H1 (cell line): ENCODE measurements around the gene ACTL6A. TPM values are rescaled to one million over a fixed set of nuclear protein-coding genes. Genes with fewer than 3 reads are reported as not detected.

Source experiments
- ATF3 ChIP-seq: IDR thresholded peaks from 2 replicates; pipeline ENCODE4 v1.6.1; 2011; ENCODE audit warnings: low read depth, mild to moderate bottlenecking, low read length; ENCODE audit not compliant: insufficient read depth
- CBX8 ChIP-seq: fragments of 300-800, 300-1000 bp; sonication (generic); IDR thresholded peaks from 2 replicates; pipeline ENCODE4 v1.7.1; 2016; ENCODE audit warnings: low read depth, low read length, borderline replicate concordance
- CEBPB ChIP-seq: IDR thresholded peaks from 2 replicates; pipeline ENCODE4 v1.6.1; 2012; ENCODE audit warnings: low read depth, low read length
- CHD2 ChIP-seq: IDR thresholded peaks from 2 replicates; pipeline ENCODE4 v1.6.1; 2012; ENCODE audit warnings: low read length, improper control_type of control experiment
- CTBP2 ChIP-seq: IDR thresholded peaks from 2 replicates; pipeline ENCODE4 v1.7.0; 2011; ENCODE audit warnings: borderline replicate concordance, mild to moderate bottlenecking, moderate library complexity, mixed read lengths, low read length; ENCODE audit not compliant: insufficient read depth, insufficient read length
- EGR1 ChIP-seq: IDR thresholded peaks from 2 replicates; pipeline ENCODE4 v1.6.1; 2011; ENCODE audit warnings: low read depth, low read length, borderline replicate concordance
- GABPA ChIP-seq: IDR thresholded peaks from 2 replicates; pipeline ENCODE4 v1.6.1; 2011; ENCODE audit warnings: mild to moderate bottlenecking, low read length, moderate library complexity, borderline replicate concordance; ENCODE audit not compliant: insufficient read depth
- HDAC2 ChIP-seq, 2 experiments: fragments of 300-600 bp in 1 of 2; sonication (generic) in 1 of 2; IDR thresholded peaks; 2 replicates each; pipeline ENCODE4 v1.6.1; 2011 to 2012; ENCODE audit warnings: low read depth in 2 of 2, low read length in 2 of 2, mild to moderate bottlenecking in 2 of 2, moderate library complexity in 2 of 2, borderline replicate concordance in 1 of 2, inconsistent platforms in 1 of 2
- MAFK ChIP-seq: IDR thresholded peaks from 2 replicates; pipeline ENCODE4 v1.6.1; 2012; ENCODE audit warnings: low read depth, mild to moderate bottlenecking, improper control_type of control experiment, low read length
- POLR2A ChIP-seq, 2 experiments: IDR thresholded peaks; 1 replicate in 1 of 2; 2 replicates in 1 of 2; pipeline ENCODE4 v1.6.1; 2011; ENCODE audit warnings: low read depth in 2 of 2, low read length in 2 of 2, mild to moderate bottlenecking in 2 of 2; ENCODE audit errors: control extremely low read depth in 1 of 2
- RBBP5 ChIP-seq: IDR thresholded peaks from 2 replicates; pipeline ENCODE4 v1.7.1; 2012; ENCODE audit warnings: low read depth, mild to moderate bottlenecking, inconsistent platforms, low read length, moderate library complexity, borderline replicate concordance
- RFX5 ChIP-seq: IDR thresholded peaks from 2 replicates; pipeline ENCODE4 v1.6.1; 2011; ENCODE audit warnings: low read depth, low read length, improper control_type of control experiment, borderline replicate concordance
- SP1 ChIP-seq: IDR thresholded peaks from 2 replicates; pipeline ENCODE4 v1.6.1; 2011; ENCODE audit warnings: low read depth, low read length
- SP2 ChIP-seq: IDR thresholded peaks from 2 replicates; pipeline ENCODE4 v1.6.1; 2012; ENCODE audit warnings: mild to moderate bottlenecking, low read length, inconsistent platforms
- SP4 ChIP-seq: IDR thresholded peaks from 2 replicates; pipeline ENCODE4 v1.6.1; 2012; ENCODE audit warnings: low read length, inconsistent platforms
- TAF1 ChIP-seq: IDR thresholded peaks from 2 replicates; pipeline ENCODE4 v1.6.1; 2011; ENCODE audit warnings: mild to moderate bottlenecking, low read depth, low read length
- TBP ChIP-seq: IDR thresholded peaks from 2 replicates; pipeline ENCODE4 v1.6.1; 2011; ENCODE audit warnings: low read depth, low read length, improper control_type of control experiment
- TCF12 ChIP-seq: IDR thresholded peaks from 2 replicates; pipeline ENCODE4 v1.6.1; 2011; ENCODE audit warnings: low read depth, mild to moderate bottlenecking, low read length
- TEAD4 ChIP-seq: IDR thresholded peaks from 2 replicates; pipeline ENCODE4 v1.6.1; 2012; ENCODE audit warnings: low read depth, low read length, inconsistent platforms, mixed read lengths
- YY1 ChIP-seq: IDR thresholded peaks from 2 replicates; pipeline ENCODE4 v1.6.1; 2011; ENCODE audit warnings: low read depth, mild to moderate bottlenecking, low read length
- polyA plus RNA-seq, 7 experiments: library from polyadenylated mRNA; depleted of rRNA in 3 of 7; stranded (reverse) in 5 of 7; unstranded in 2 of 7; fragments of >200 nt in 5 of 7; fragments of 200-250 nt in 2 of 7; gene quantifications; 1 replicate in 5 of 7; 2 replicates in 1 of 7; 4 replicates in 1 of 7; pipeline versions ENCODE4 v1.2.1 to v1.2.3, GENCODE V29; 2011 to 2013; ENCODE audit warnings: missing spikeins in 2 of 7, mixed read lengths in 2 of 7
- total RNA-seq: library from RNA; stranded (reverse); fragmentation: NEBNext Ultra II Directional; extraction: Animal tissue kit (Norgen Biotek cat#: 25700); gene quantifications from 2 replicates; pipeline ENCODE4 v1.2.1, GENCODE V29; 2021

ACTL6A gene
- total and polyA plus RNA-seq, 2 of the 8 experiments (the other 6 are each of a cell fraction or from before 2014, with no cell fraction given) = 76.9 to 99.5 TPM

DNA sequence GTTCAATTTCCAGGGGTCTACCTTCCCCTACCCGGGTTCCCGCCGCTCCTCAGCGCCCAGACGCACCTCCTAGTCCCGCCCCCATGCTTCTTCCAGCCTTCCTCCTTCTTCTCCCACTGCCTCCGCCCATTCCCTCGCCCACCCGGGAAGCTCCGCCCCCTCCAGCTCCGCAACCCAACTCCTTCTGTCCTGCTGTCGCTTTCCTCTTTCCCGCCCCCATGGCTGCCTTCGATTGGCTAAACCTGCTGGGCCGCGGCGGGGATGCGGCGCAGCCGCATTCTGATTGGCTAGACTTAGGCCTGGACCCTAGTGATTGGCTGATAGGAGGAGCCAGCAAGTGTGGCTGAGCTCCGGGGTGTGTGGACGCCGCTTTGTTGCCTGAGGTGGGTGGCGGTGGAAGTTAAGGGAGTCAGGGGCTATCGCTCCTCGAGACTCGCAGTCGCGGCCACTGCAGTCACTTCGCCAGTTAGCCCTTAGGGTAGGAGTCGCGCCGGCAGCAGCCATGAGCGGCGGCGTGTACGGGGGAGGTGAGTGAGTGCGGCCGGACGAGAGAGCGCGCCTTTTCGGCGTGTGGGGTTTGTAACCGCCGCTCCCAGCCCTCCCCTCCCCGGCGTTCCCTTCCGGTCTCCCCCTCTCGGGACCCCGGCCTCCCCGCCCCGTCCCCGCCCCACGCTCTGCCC is at the start of gene ACTL6A (continued):
- TF ChIP-seq TBP = peak; percentile 87
- TF ChIP-seq SP2 = peak; percentile 88
- no peak for TF ChIP-seq CTBP2
- TF ChIP-seq SP4 = no peak
- TF ChIP-seq CHD2 = peak; percentile 91
- peak; percentile 93 for TF ChIP-seq TAF1
- TF ChIP-seq ATF3 = no peak
- TF ChIP-seq EGR1 = 0 out of 2 replicates have a peak, but pooled peaks have one; percentile 25
- TF ChIP-seq POLR2A (IDR thresholded peaks at IDR 0.05; ENCODE audit: control extremely low read depth in 1 of 2, low read depth in 2 of 2, low read length in 2 of 2) = peak; percentile 86 to 96
- TF ChIP-seq RBBP5 = peak; percentile 76; the same call in 1 of the 2 replicates
- no peak for TF ChIP-seq CEBPB
- no peak for TF ChIP-seq YY1
- no peak for TF ChIP-seq TEAD4
- TF ChIP-seq TCF12 = no peak
- peak; percentile 99 for TF ChIP-seq SP1
- TF ChIP-seq CBX8 = no peak
- no peak; a peak in 1 of 4 replicates for TF ChIP-seq HDAC2 (IDR thresholded peaks at IDR 0.05; ENCODE audit: borderline replicate concordance in 1 of 2, low read depth in 2 of 2, low read length in 2 of 2)
- no peak for TF ChIP-seq GABPA
- TF ChIP-seq RFX5 = no peak
- no peak for TF ChIP-seq MAFK
